HL-60/S4 (cell line): ENCODE measurements around the gene DAB1.

Source experiments
- in situ Hi-C: fragments of 300-500 bp; cut with MboI; formaldehyde crosslinking; loops from 2 replicates; pipeline ENCODE4 v1.14.3; 2022; ENCODE audit warnings: low sequenced_read_pairs

The DAB1 gene

DNA sequence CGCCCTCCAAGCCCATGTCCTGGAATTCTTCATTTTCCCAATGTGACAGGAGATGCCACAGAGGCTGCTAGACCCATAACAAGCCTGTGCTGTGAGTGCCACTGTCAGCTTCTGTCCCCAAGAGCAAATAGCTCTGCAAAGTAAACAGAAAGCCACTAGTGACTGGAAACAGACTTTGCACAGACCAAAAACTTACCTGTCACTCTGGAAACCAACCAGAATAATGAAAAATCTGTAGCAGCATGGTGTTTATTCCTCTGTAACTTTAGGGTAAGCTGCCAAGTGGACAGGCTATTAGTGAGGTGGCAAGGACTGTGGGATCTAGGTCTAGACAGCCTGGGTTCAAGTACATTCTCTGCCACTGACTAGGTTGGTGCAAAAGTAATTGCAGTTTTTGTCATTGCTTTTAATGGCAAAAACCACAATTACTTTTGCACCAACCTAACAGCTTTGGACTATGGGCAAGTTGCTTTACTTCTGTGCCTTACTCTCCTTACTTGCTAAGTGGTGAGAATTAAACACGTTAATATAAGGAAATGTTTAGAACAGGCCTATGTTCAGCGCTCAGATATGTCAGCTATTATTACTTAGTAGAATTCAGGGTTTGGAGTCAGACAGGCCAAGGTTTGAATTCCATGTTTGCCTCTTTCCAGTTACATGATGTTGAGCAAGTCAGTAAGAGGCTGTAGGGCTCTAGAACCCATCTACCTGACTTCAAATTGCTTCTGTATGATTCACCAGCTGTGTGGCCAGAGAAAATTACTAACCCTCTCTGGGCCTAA lies 457.8 kb downstream of the DAB1 start, which contains the start of gene C8B:
TSS of gene C8B (minus strand) at position 100 of the 782 bp plus-strand sequence. CDS start at position 33, 67 bp downstream.
- in situ Hi-C loops: loop anchor here (25.0 kb wide), 1 partner anchor 129 kb away; no protein-coding TSS in a partner anchor

DNA sequence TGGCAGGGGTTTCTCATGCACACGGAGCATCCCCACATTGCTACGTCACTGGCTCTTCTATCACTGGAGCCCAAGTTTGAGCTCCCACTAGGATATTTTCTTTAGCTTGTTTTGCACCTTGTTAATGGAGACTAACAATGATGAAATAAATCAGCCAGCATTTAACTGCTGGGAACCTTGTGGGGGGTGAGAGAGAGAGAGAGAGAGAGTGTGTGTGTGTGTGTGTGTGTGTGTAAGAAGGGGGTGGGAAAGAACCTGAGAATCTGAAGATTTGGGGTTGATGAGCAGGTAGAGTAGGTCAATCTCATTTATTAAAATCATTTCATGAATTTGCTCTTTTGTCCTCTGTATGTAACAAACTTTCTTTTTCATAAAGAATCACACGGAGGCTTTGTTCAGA lies 458.7 kb downstream of the DAB1 start:
- in situ Hi-C loops: loop anchor here (25.0 kb wide), 1 partner anchor 128 kb away; no protein-coding TSS in a partner anchor

GRCh38 chr1:56964349-56965017 lies 459.4 kb downstream of the DAB1 start:
- in situ Hi-C loops: loop anchor here (25.0 kb wide), 1 partner anchor 127 kb away; no protein-coding TSS in a partner anchor

- in situ Hi-C loops: loop anchor here (25.0 kb wide), 1 partner anchor 126 kb away; no protein-coding TSS in a partner anchor
Observed at GRCh38 chr1:56963667-56964066, 460.2 kb downstream of the DAB1 start.

GRCh38 chr1:56961426-56961825 lies 462.4 kb downstream of the DAB1 start:
- in situ Hi-C loops: loop anchor here (25.0 kb wide), 1 partner anchor 124 kb away; no protein-coding TSS in a partner anchor

DNA sequence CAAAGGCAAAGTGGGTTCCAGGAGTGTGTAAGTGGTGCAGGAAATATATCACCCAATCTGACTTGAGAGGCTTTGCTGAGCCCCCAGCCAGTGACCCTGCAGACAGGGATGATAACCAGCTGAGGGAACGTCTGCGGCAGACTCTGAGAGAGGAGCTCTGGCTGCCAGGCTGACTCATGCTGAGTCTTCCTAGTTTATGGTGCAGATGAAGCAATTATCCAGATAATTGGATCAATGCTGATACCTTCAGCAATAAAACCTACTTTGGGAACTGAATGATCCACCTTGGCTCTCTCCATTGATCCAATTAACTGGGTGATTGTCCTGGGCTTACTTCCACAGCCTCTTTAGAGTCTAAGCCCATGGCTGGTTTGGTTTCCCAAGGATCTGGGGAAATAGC lies 465.3 kb downstream of the DAB1 start:
- in situ Hi-C loops: loop anchor here (25.0 kb wide), 1 partner anchor 121 kb away; no protein-coding TSS in a partner anchor

GRCh38 chr1:56957931-56958330 lies 465.9 kb downstream of the DAB1 start:
- in situ Hi-C loops: loop anchor here (25.0 kb wide), 1 partner anchor 121 kb away; no protein-coding TSS in a partner anchor

GRCh38 chr1:56954664-56955063 lies 469.2 kb downstream of the DAB1 start:
- in situ Hi-C loops: loop anchor here (25.0 kb wide), 1 partner anchor 117 kb away; no protein-coding TSS in a partner anchor

- in situ Hi-C loops: loop anchor here (25.0 kb wide), 1 partner anchor 116 kb away; no protein-coding TSS in a partner anchor
Observed at GRCh38 chr1:56953386-56953785, 470.5 kb downstream of the DAB1 start.

- in situ Hi-C loops: loop anchor here (25.0 kb wide), 1 partner anchor 115 kb away; no protein-coding TSS in a partner anchor
Observed at GRCh38 chr1:56952501-56952900, 471.4 kb downstream of the DAB1 start.

- in situ Hi-C loops: no loop called here
Observed at GRCh38 chr1:56948403-56949023, 475.3 kb downstream of the DAB1 start.
